ENCODE data around the gene LHFPL3. TPM values are rescaled to one million over a fixed set of nuclear protein-coding genes. Genes with fewer than 3 reads are reported as not detected.
"Not testable (repeated sequence)": the region's sequence is repeated elsewhere in the genome, so short reads cannot be mapped to it uniquely, and the experiment has no call there.

The LHFPL3 gene
- polyA plus RNA-seq, 3 donors: 5.6 to 8.4 (median 6.5) TPM

GRCh38 chr7:104928721-104929400 lies 600.5 kb downstream of the LHFPL3 start:
- DNase-seq (ENCODE audit: extremely low read depth in 1 of 11, low read depth in 9 of 11, low spot score in 4 of 11): no peak

GRCh38 chr7:104929921-104930320 lies 601.5 kb downstream of the LHFPL3 start:
- DNase-seq (ENCODE audit: extremely low read depth in 1 of 11, low read depth in 9 of 11, low spot score in 4 of 11): no peak

- DNase-seq (ENCODE audit: extremely low read depth in 1 of 11, low read depth in 9 of 11, low spot score in 4 of 11): no peak
Observed at GRCh38 chr7:104931181-104931781, 602.9 kb downstream of the LHFPL3 start.

GRCh38 chr7:104933022-104933421 lies 604.6 kb downstream of the LHFPL3 start:
- DNase-seq (ENCODE audit: extremely low read depth in 1 of 11, low read depth in 9 of 11, low spot score in 4 of 11): no peak

GRCh38 chr7:104933521-104933988 lies 605.2 kb downstream of the LHFPL3 start:
- DNase-seq (ENCODE audit: extremely low read depth in 1 of 11, low read depth in 9 of 11, low spot score in 4 of 11): no peak

- no peak for DNase-seq (ENCODE audit: extremely low read depth in 1 of 11, low read depth in 9 of 11, low spot score in 4 of 11)
Observed at GRCh38 chr7:104934665-104935064, 606.3 kb downstream of the LHFPL3 start.

- DNase-seq (ENCODE audit: extremely low read depth in 1 of 11, low read depth in 9 of 11, low spot score in 4 of 11): no peak
Observed at GRCh38 chr7:104935276-104935675, 606.9 kb downstream of the LHFPL3 start.

- no peak for DNase-seq (ENCODE audit: extremely low read depth in 1 of 11, low read depth in 9 of 11, low spot score in 4 of 11)
Observed at GRCh38 chr7:104936546-104936945, 608.1 kb downstream of the LHFPL3 start.

GRCh38 chr7:104937489-104937888 lies 609.1 kb downstream of the LHFPL3 start:
- DNase-seq (ENCODE audit: extremely low read depth in 1 of 11, low read depth in 9 of 11, low spot score in 4 of 11): not testable (repeated sequence)

GRCh38 chr7:104938741-104939390 lies 610.5 kb downstream of the LHFPL3 start:
- DNase-seq (ENCODE audit: extremely low read depth in 1 of 11, low read depth in 9 of 11, low spot score in 4 of 11): no peak

GRCh38 chr7:104940023-104940710 lies 611.8 kb downstream of the LHFPL3 start:
- DNase-seq (ENCODE audit: extremely low read depth in 1 of 11, low read depth in 9 of 11, low spot score in 4 of 11): no peak

GRCh38 chr7:104943502-104944343 lies 615.3 kb downstream of the LHFPL3 start:
- peak in 10 of 11 donors; percentile 49 to 86 (median 71) for DNase-seq (ENCODE audit: extremely low read depth in 1 of 11, low read depth in 9 of 11, low spot score in 4 of 11)

- DNase-seq (ENCODE audit: extremely low read depth in 1 of 11, low read depth in 9 of 11, low spot score in 4 of 11): no peak
Observed at GRCh38 chr7:104945599-104945956, 617.2 kb downstream of the LHFPL3 start.

- DNase-seq (ENCODE audit: extremely low read depth in 1 of 11, low read depth in 9 of 11, low spot score in 4 of 11): no peak
Observed at GRCh38 chr7:104946338-104946737, 617.9 kb downstream of the LHFPL3 start.

GRCh38 chr7:104950006-104950405 lies 621.6 kb downstream of the LHFPL3 start:
- DNase-seq (ENCODE audit: extremely low read depth in 1 of 11, low read depth in 9 of 11, low spot score in 4 of 11): no peak

GRCh38 chr7:104950754-104951153 lies 622.4 kb downstream of the LHFPL3 start:
- no peak for DNase-seq (ENCODE audit: extremely low read depth in 1 of 11, low read depth in 9 of 11, low spot score in 4 of 11)

GRCh38 chr7:104951546-104951945 lies 623.1 kb downstream of the LHFPL3 start:
- DNase-seq (ENCODE audit: extremely low read depth in 1 of 11, low read depth in 9 of 11, low spot score in 4 of 11): no peak

GRCh38 chr7:104955276-104955675 lies 626.9 kb downstream of the LHFPL3 start:
- DNase-seq (ENCODE audit: extremely low read depth in 1 of 11, low read depth in 9 of 11, low spot score in 4 of 11): no peak

Measured in renal cortex interstitium (tissue), 11 donors.